Endothelial cell of umbilical vein (primary cell): Measurements from ENCODE around the gene MAPK8. TPM values are rescaled to one million over a fixed set of nuclear protein-coding genes. Genes with fewer than 3 reads are reported as not detected.

Experiments used
- BruUV-seq: library from RNA; stranded (reverse); fragments of 400-500 nt; replicated peaks from 2 replicates; lab custom pipeline; 2021; lab: Mats Ljungman, UMichigan
- CTCF ChIA-PET: fragments of 300-600, 350-600 bp; sonication (Branson Sonifier 250); formaldehyde crosslinking; loops from one replicate; lab custom pipeline; 2021; ENCODE audit warnings: antibody characterized with exemption, inconsistent platforms; lab: Charles Lee
- POLR2A ChIA-PET: fragments of 300-600, 350-600 bp; sonication (Branson Sonifier 250); formaldehyde crosslinking; loops from one replicate; lab custom pipeline; 2021; ENCODE audit warnings: antibody characterized with exemption, inconsistent platforms; lab: Charles Lee
- DNase-seq: peaks from one replicate; pipeline ENCODE4 v3.0.0-alpha.2; 2011; ENCODE audit warnings: low read depth, low spot score
- FAIRE-seq: peaks from 2 replicates; lab custom pipeline; 2011; peaks lifted over from hg19 to GRCh38; lab: Jason Lieb, UNC
- H2AFZ ChIP-seq: 2 replicates; pipeline ENCODE4 v1.6.0; 2012; ENCODE audit warnings: low read depth, low read length, control low read depth, inconsistent platforms
- H3K27ac ChIP-seq: 2 replicates; pipeline ENCODE4 v1.5.1; 2011; ENCODE audit warnings: low read depth, mild to moderate bottlenecking, control low read depth, low read length, moderate library complexity; ENCODE audit not compliant: insufficient read depth
- H3K27me3 ChIP-seq, 2 experiments: 2 replicates each; pipeline versions ENCODE4 v1.6.0 to v1.6.1; 2011; ENCODE audit warnings: low read length in 2 of 2, mixed read lengths in 1 of 2; ENCODE audit not compliant: control insufficient read depth in 2 of 2, insufficient read depth in 2 of 2
- H3K36me3 ChIP-seq, 2 experiments: 2 replicates in 1 of 2; 3 replicates in 1 of 2; pipeline ENCODE4 v1.5.1; 2011; ENCODE audit warnings: low read length in 2 of 2, mild to moderate bottlenecking in 1 of 2, moderate library complexity in 1 of 2; ENCODE audit not compliant: control insufficient read depth in 2 of 2, insufficient read depth in 2 of 2; ENCODE audit errors: extremely low read depth in 1 of 2
- H3K4me1 ChIP-seq: 3 replicates; pipeline ENCODE4 v1.5.1; 2011; ENCODE audit warnings: mild to moderate bottlenecking, low read length; ENCODE audit not compliant: control insufficient read depth, insufficient read depth; ENCODE audit errors: extremely low read depth
- H3K4me2 ChIP-seq: 2 replicates; pipeline ENCODE4 v1.6.1; 2011; ENCODE audit warnings: low read length, control low read depth, mixed read lengths; ENCODE audit not compliant: insufficient read depth
- H3K4me3 ChIP-seq, 3 experiments: fragments of 200-600 bp in 1 of 3; sonication (generic), shearing (Covaris generic) in 1 of 3; replicated peaks in 1 of 3; 2 replicates each; pipeline ENCODE4 v1.5.1; 2011 to 2016; ENCODE audit warnings: control low read depth in 3 of 3, low read length in 3 of 3, mild to moderate bottlenecking in 2 of 3, inconsistent platforms in 1 of 3, low read depth in 1 of 3, moderate library complexity in 1 of 3; ENCODE audit not compliant: insufficient read depth in 1 of 3
- H3K79me2 ChIP-seq: 2 replicates; pipeline ENCODE4 v1.6.0; 2012; ENCODE audit warnings: low read length, inconsistent platforms; ENCODE audit not compliant: control insufficient read depth, insufficient read depth
- H3K9ac ChIP-seq: replicated peaks from 2 replicates; pipeline ENCODE3; 2011; ENCODE audit warnings: low read length, control low read depth; ENCODE audit not compliant: insufficient read depth; ENCODE audit errors: extremely low read depth
- H3K9me1 ChIP-seq: replicated peaks from 3 replicates; pipeline ENCODE4 v1.6.0; 2011; ENCODE audit warnings: mild to moderate bottlenecking, low read length; ENCODE audit not compliant: control insufficient read depth, insufficient read depth; ENCODE audit errors: extremely low read depth
- H3K9me3 ChIP-seq: replicated peaks from 2 replicates; pipeline ENCODE4 v1.5.1; 2012; ENCODE audit warnings: low read length, inconsistent platforms; ENCODE audit not compliant: control insufficient read depth, insufficient read depth
- H4K20me1 ChIP-seq: replicated peaks from 2 replicates; pipeline ENCODE3; 2011; ENCODE audit warnings: mild to moderate bottlenecking, low read length; ENCODE audit not compliant: control insufficient read depth, insufficient read depth; ENCODE audit errors: extremely low read depth
- CTCF ChIP-seq, 2 donors: IDR thresholded peaks; 1 replicate in 1 of 2; 2 replicates in 1 of 2; pipeline ENCODE4 v1.5.1; 2011; ENCODE audit warnings: low read length in 2 of 2, mild to moderate bottlenecking in 2 of 2, moderate library complexity in 2 of 2, control low read depth in 1 of 2, inconsistent platforms in 1 of 2, low read depth in 1 of 2; ENCODE audit not compliant: insufficient read depth in 1 of 2; ENCODE audit errors: extremely low read depth in 1 of 2
- EZH2 ChIP-seq: IDR thresholded peaks from 2 replicates; pipeline ENCODE4 v1.6.1; 2012; ENCODE audit warnings: borderline replicate concordance, low read depth, mild to moderate bottlenecking, moderate library complexity, low read length, inconsistent platforms; ENCODE audit not compliant: severe bottlenecking
- FOS ChIP-seq: IDR thresholded peaks from 2 replicates; pipeline ENCODE4 v1.6.1; 2011; ENCODE audit warnings: mild to moderate bottlenecking, low read length, moderate library complexity, borderline replicate concordance; ENCODE audit not compliant: insufficient read depth
- GATA2 ChIP-seq: IDR thresholded peaks from 2 replicates; pipeline ENCODE4 v1.7.0; 2011; ENCODE audit warnings: low read depth, mild to moderate bottlenecking, moderate library complexity, mixed read lengths, low read length; ENCODE audit not compliant: insufficient read length, insufficient read depth
- JUN ChIP-seq: IDR thresholded peaks from 2 replicates; pipeline ENCODE4 v1.6.1; 2011; ENCODE audit warnings: borderline replicate concordance, low read depth; ENCODE audit not compliant: insufficient read length, insufficient read depth
- MYC ChIP-seq: IDR thresholded peaks from one replicate; pipeline ENCODE4 v1.6.1; 2011; ENCODE audit warnings: mild to moderate bottlenecking, low read depth, low read length
- POLR2A ChIP-seq: IDR thresholded peaks from 2 replicates; pipeline ENCODE4 v1.6.1; 2012; ENCODE audit warnings: low read depth, mild to moderate bottlenecking, control low read depth, low read length
- POLR2AphosphoS5 ChIP-seq: IDR thresholded peaks from 2 replicates; pipeline ENCODE4 v1.6.1; 2012; ENCODE audit warnings: low read depth, mild to moderate bottlenecking, control low read depth, low read length, moderate library complexity; ENCODE audit not compliant: insufficient read depth
- dilution Hi-C: fragments of 300-500 bp; cut with MboI; formaldehyde crosslinking; loops from one replicate; pipeline ENCODE4 v1.15.0; 2019; ENCODE audit warnings: low sequenced_read_pairs; ENCODE audit not compliant: extremely low pct_ligation_motif_present
- intact Hi-C: fragments of 100-400 bp; cut with micrococcal nuclease; formaldehyde crosslinking; loops from one replicate; pipeline ENCODE4 v1.10.0; 2022
- polyA plus RNA-seq, 4 experiments: library from polyadenylated mRNA; depleted of rRNA in 3 of 4; stranded (reverse) in 3 of 4; unstranded in 1 of 4; fragments of >200 nt; gene quantifications; 2 replicates each; pipeline versions ENCODE4 v1.2.1 to v1.2.3, GENCODE V29; 2011 to 2012; ENCODE audit warnings: missing spikeins in 1 of 4
- total RNA-seq: library from RNA; stranded (reverse); gene quantifications from 2 replicates; pipeline ENCODE4 v1.2.3, GENCODE V29; 2021
- TF ChIP-seq, protein P1 (sequence below): IDR thresholded peaks from 2 replicates; pipeline ENCODE4 v1.6.1; 2011; ENCODE audit not compliant: insufficient read depth, insufficient read length

MAPK8 gene
- total and polyA plus RNA-seq, 2 donors (not counting 3 experiments of a cell fraction or from before 2014, with no cell fraction given): 25.3 to 56.2 TPM

- H3K9me3 ChIP-seq: no peaks in the 10 kb centered on the region
- TSS peak; percentile 62 for BruUV-seq
- H3K4me1 ChIP-seq: peaks cover 5% of the 10 kb centered on the region
- FAIRE-seq (no peak), DNase-seq (no peak)
- ChIA-PET POLR2A (no interaction called here), CTCF (interaction anchor here (1.2 to 4.0 kb wide), 7 partner anchors 41 to 213 kb away, joined by 3 to 73 read pairs (median 7); no protein-coding TSS in a partner anchor)
- no peaks in the 10 kb centered on the region for H3K27me3 ChIP-seq
- H3K4me3 ChIP-seq: no peak overlapping the region
- H3K79me2 ChIP-seq: no peaks in the 10 kb centered on the region
- H3K9ac ChIP-seq: no peak overlapping the region
- no peak overlapping the region for H2AFZ ChIP-seq
- peaks cover 7 to 10% of the 10 kb centered on the region in 2 experiments for H3K36me3 ChIP-seq
- intact Hi-C loops (no loop called here), dilution Hi-C loops (no loop called here)
- H4K20me1 ChIP-seq: no peaks in the 10 kb centered on the region
- no peak overlapping the region for H3K4me2 ChIP-seq
- H3K27ac ChIP-seq: no peak overlapping the region
- H3K9me1 ChIP-seq: no peaks in the 10 kb centered on the region
- no peak for TF ChIP-seq FOS
- no peak for TF ChIP-seq JUN
- TF ChIP-seq, protein P1, sequence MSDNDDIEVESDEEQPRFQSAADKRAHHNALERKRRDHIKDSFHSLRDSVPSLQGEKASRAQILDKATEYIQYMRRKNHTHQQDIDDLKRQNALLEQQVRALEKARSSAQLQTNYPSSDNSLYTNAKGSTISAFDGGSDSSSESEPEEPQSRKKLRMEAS: no peak
- no peak for TF ChIP-seq POLR2A
- TF ChIP-seq POLR2AphosphoS5: no peak
- no peak for TF ChIP-seq GATA2
- TF ChIP-seq CTCF (IDR thresholded peaks at IDR 0.05; ENCODE audit: extremely low read depth in 1 of 2, insufficient read depth in 1 of 2, low read depth in 1 of 2, low read length in 2 of 2): no peak
- no peak for TF ChIP-seq EZH2
- TF ChIP-seq MYC: no peak
These were observed 139.5 kb downstream of the MAPK8 start for GRCh38 chr10:48445932-48446331.
